AG04449 (cell line): ENCODE results near the gene SIPA1L3.

Experiments
- CTCF ChIA-PET: fragments of 350-600 bp; formaldehyde crosslinking; extraction: SDS; loops from one replicate; lab custom pipeline; 2021; ENCODE audit warnings: antibody characterized with exemption; lab: Yijun Ruan, JAX
- POLR2A ChIA-PET: fragments of 400-600, 350-600 bp; formaldehyde crosslinking; extraction: SDS; loops from one replicate; lab custom pipeline; 2020; ENCODE audit warnings: antibody characterized with exemption, inconsistent platforms; lab: Yijun Ruan, JAX
- DNase-seq: peaks from one replicate; pipeline ENCODE4 v3.0.0-alpha.2; 2010; ENCODE audit warnings: low read depth, low spot score
- H3K4me3 ChIP-seq: 2 replicates; pipeline ENCODE4 v1.5.1; 2011; ENCODE audit warnings: low read depth, mild to moderate bottlenecking, control low read depth, low read length
- CTCF ChIP-seq: IDR thresholded peaks from one replicate; pipeline ENCODE4 v1.5.1; 2011; ENCODE audit warnings: mild to moderate bottlenecking, moderate library complexity, low read length, control low read depth, inconsistent platforms; ENCODE audit not compliant: insufficient read depth; ENCODE audit errors: missing control alignments

SIPA1L3 gene

GRCh38 chr19:37966211-37966661, 59.2 kb downstream of the SIPA1L3 start:
- ChIA-PET CTCF (no interaction called here), POLR2A (no interaction called here)
- no peak overlapping the region for H3K4me3 ChIP-seq
- no peak for DNase-seq
- TF ChIP-seq CTCF = no peak

GRCh38 chr19:37966662-37967231, 59.7 kb downstream of the SIPA1L3 start:
- CTCF ChIA-PET = no interaction called here
- H3K4me3 ChIP-seq = no peak overlapping the region
- POLR2A ChIA-PET = no interaction called here
- TF ChIP-seq CTCF = no peak
- DNase-seq = no peak

- POLR2A ChIA-PET = no interaction called here
- CTCF ChIA-PET = interaction anchor here (1.4 kb wide), 1 partner anchor 19 kb away, joined by 5 read pairs; no protein-coding TSS in a partner anchor
These were observed 62.7 kb downstream of the SIPA1L3 start for GRCh38 chr19:37969695-37970094.

GRCh38 chr19:37970699-37971098, 63.7 kb downstream of the SIPA1L3 start:
- no peak for TF ChIP-seq CTCF
- no peak for DNase-seq
- CTCF ChIA-PET = interaction anchor here (1.4 kb wide), 1 partner anchor 18 kb away, joined by 5 read pairs; no protein-coding TSS in a partner anchor
- POLR2A ChIA-PET = no interaction called here
- no peak overlapping the region for H3K4me3 ChIP-seq

More at GRCh38 chr19:37969695-37970094, 62.7 kb downstream of the SIPA1L3 start:
- H3K4me3 ChIP-seq = no peak overlapping the region
- no peak for DNase-seq
- no peak for TF ChIP-seq CTCF

- CTCF ChIA-PET = interaction anchor here (1.1 kb wide), 1 partner anchor 19 kb away, joined by 3 read pairs; no protein-coding TSS in a partner anchor
- no peak for TF ChIP-seq CTCF
- DNase-seq = no peak
- no peak overlapping the region for H3K4me3 ChIP-seq
- POLR2A ChIA-PET = no interaction called here
These were observed 65.8 kb downstream of the SIPA1L3 start for GRCh38 chr19:37972803-37973202.

GRCh38 chr19:37973666-37974065, 66.7 kb downstream of the SIPA1L3 start:
- TF ChIP-seq CTCF = no peak
- CTCF ChIA-PET = no interaction called here
- no peak overlapping the region for H3K4me3 ChIP-seq
- no peak for DNase-seq
- POLR2A ChIA-PET = no interaction called here
